Right lobe of liver (tissue), 4 donors: ENCODE data around the gene KRTAP5-11.

Source experiments
- CTCF ChIP-seq, 4 donors: fragments of 200-600 bp in 3 of 4; fragments of 450-650 bp in 1 of 4; IDR thresholded peaks; one replicate each; pipeline versions ENCODE4 v1.5.1 to v1.8.0; 2016 to 2022; ENCODE audit warnings: antibody characterized with exemption in 4 of 4, mild to moderate bottlenecking in 2 of 4
- POLR2A ChIP-seq: fragments of 450-650 bp; IDR thresholded peaks from one replicate; pipeline ENCODE4 v1.6.1; 2017; ENCODE audit warnings: antibody characterized with exemption, mild to moderate bottlenecking
- donor health status: DM: no; HTN: no; CAD: no.
- donor health status: DM: no; HTN: no; CAD: no.
- donor health status: DM: no; HTN: yes; CAD: no.

DNA sequence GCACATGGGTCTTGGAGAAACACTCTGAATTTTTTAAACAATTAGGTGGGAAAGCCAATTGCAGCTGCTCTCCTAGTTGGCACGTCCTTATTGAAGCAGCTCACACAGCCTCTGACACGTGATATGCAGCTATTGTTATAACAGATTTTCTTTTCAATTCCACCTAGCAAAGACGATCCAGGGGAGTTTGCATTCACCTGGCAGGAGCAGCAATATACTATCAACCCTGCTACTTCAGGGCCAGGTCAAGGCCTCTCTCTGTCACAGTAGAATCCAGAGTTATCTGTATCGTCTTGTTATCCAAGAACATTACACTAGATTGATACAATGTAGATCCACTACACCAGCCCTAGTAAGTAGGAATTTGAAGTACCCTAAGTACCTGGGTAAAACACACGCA, 8.3 kb downstream of the KRTAP5-11 start:
- TF ChIP-seq CTCF (IDR thresholded peaks at IDR 0.05) (no peak), POLR2A (no peak)
